GM18951 (cell line): ENCODE measurements around the gene FYCO1.

Experiments
- POLR2A ChIP-seq: IDR thresholded peaks from 4 replicates; pipeline ENCODE4 v1.6.1; 2011; ENCODE audit warnings: mild to moderate bottlenecking; ENCODE audit not compliant: insufficient read length, insufficient read depth; ENCODE audit errors: extremely low read depth
- in situ Hi-C: fragments of 300-500 bp; cut with MboI; formaldehyde crosslinking; loops from one replicate; pipeline ENCODE4 v1.12.0; 2022; ENCODE audit warnings: low sequenced_read_pairs, mixed read lengths, inconsistent platforms; ENCODE audit not compliant: unreplicated experiment

The FYCO1 gene

DNA sequence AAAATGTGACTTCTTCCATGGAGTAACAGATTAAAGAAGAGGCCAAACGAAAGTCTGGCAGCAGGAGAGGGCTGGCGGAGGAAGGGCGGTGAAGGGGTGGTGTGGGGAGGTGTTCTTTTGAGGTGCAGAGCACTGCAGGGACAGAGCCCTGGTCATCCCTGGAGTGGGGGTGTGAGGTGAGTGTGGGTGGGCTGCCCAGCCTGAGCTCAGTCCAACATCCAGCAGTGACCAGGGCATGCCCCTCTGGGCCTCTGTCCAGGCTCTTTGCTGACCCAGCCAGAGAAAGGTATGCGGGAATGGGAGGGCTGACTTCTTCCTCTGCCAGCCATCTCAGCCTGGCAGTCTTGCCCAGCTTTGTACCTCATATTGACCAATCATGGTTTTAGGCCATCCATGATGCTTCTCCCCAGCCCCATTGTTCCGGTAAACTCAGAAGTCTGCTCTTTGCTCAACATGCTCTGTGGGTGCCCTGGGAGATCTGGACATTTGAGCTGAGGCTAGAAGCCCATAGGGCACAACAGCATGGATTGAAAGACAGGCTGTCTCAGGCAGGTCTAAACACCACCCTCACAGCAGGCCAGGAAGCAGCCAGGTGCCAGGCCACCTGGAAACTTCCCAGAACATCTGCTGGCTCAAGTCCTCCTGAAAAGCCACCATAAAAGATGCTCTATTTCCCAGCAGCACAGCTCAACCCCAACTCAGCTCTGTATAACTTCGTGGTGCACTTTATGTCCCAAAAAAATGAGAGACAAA lies 78.3 kb downstream of the FYCO1 start:
- no peak for TF ChIP-seq POLR2A
- in situ Hi-C loops: no loop called here

DNA sequence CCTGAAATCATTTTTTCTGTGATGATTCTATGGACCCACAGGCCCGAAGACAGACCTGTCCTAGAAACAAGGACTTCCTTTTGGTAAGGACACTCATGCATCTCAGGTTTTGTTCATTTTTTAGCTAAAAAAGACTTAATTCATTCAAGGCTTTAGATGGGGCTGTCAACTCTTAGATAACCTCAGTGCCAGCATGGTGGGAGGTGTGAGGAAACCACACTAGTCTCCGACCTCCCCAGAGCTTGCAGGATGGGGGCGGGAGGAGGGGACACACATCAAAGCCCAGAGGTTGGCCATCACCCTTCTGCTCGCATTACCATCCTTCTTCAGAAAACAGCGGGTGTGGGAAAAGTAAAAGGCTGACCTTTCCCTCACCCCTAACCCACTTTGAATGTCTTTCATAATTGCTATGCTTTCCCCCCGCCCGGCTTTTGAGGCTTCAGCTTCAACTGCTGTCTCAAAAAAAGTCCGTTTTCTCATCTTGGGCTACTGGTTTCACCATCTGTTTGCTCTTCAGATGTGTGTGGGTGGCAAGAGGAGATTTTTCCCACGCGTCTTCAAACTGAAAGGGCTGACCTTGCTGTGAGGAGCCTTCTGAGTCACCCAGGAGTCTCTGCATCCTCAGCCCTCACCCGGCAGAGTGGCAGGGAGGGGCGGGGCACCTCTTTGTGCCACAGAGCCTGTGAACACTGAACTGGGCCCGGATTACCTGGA lies 79.9 kb downstream of the FYCO1 start:
- in situ Hi-C loops: no loop called here
- no peak for TF ChIP-seq POLR2A

DNA sequence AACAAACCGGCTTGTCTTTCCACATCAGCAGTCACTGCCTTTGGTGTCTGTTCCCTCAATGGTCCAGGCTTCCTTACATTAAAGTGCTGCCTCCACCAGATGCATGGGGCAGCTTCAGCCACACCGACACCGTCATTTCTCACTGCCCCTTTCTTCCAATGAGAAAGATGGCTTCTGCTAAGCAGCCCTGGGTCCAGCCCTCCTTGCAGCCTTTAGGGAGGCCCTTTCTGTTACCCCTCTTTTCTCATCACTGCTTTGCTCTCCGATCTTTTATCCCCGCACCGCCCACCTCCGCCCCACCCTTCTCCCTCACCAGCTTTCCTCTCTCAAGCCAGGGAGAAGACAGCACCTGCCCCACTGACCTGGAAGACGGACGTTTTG lies 80.6 kb downstream of the FYCO1 start:
- no peak for TF ChIP-seq POLR2A
- in situ Hi-C loops: no loop called here

DNA sequence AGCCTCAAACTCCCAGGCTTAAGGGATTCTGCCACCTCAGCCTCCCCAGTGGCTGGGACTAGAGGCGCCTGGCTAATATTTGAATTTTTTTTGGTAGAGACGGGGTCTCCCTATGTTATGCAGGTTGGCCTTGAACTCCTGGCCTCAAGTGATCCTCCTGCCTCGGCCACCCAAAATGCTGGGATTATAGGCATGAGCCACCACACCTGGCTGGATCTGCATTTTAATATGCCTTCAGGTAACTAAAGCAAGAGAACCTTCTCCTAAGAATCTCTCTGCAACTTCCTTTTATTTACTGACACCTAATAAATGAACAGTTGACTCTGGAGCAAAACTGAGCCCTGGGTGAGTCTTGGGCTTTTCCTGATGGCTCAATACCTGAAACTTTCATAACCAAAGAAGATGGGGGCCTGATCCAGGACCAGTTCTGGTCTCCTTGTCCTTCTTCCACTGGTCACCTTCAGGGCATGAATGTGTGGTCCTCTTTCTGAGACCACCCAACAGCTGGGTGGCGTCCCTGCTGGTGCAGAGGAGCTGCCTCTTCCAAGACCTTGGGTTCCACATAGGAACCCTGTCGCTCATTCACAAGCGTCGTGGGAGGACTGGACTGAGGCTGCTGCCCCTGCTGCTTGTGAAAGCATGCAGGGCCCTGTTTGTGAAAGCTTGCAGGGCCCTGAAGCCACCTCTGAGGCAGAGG lies 81.1 kb downstream of the FYCO1 start:
- TF ChIP-seq POLR2A: no peak
- in situ Hi-C loops: no loop called here

DNA sequence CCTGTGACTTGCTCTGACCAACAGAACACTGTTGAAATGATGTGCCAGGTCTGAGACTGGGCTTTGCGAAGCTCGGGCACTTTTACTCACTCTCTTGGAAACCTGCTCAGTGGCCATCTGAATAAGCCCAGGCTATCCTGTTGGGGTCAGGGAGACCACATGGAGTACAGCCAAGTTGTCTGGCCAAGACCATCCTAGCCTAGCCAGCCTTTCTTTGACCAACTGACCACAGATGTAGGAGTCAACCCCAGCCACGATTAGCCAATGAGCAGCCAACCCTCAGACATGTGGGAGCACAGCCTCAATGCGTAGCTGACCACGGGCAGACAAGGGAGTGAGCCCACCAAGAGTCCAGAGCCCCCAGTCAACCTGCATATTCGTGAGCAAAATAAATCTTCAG lies 83.2 kb downstream of the FYCO1 start:
- in situ Hi-C loops: no loop called here
- TF ChIP-seq POLR2A: no peak

DNA sequence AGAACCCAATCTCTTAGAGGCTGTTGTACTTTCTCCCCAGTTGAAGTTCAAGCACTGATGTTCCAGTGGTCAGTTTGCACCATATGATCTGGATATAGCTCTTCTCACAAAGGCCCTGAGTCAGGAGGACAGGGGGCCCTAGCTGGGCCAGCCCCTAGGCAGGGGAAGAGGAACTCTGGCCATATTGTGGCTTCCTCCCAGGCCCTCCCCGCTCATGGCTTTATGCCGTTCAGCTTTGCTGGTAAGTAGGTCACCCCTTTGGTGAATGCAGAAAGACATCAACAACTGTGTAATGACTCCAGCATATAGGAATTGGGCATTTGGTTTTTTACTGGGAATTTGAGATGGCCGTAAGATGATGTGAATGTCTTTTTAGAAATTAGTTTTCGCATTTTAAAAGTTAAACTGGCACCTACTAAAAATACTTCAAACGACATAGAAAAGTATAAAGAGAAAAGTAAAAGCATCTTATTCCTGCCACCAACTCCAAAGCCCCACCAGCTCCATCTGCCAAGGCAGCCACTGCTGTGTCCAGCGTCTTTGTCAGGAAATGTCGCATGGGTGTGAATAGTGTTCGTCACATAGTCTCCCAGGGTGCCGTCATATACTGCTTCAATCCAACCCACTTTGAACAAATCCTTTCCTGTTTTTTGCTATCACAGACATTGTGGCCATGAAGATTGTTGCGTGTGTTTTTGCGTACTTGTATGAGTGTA lies 84.0 kb downstream of the FYCO1 start:
- no peak for TF ChIP-seq POLR2A
- in situ Hi-C loops: no loop called here

DNA sequence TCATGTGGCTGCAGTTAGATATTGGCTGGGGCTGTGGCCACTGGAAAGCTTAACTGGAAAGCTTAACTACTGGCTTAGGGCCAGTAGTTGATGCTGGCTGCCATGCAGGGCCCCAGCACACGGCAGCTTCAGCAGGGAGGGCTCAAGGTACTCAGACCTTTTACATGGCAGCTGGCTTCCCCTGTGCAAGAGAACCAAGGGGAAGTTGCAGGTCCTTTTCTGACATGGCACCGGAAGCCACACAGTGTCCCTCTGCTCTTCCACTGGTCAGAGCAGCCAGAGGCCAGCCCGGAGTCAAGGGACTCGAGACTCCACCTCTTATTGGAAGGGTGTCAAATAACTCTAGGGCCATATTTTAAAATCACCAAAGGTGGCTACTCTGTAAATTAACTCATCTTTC lies 84.7 kb downstream of the FYCO1 start:
- in situ Hi-C loops: no loop called here
- no peak for TF ChIP-seq POLR2A

DNA sequence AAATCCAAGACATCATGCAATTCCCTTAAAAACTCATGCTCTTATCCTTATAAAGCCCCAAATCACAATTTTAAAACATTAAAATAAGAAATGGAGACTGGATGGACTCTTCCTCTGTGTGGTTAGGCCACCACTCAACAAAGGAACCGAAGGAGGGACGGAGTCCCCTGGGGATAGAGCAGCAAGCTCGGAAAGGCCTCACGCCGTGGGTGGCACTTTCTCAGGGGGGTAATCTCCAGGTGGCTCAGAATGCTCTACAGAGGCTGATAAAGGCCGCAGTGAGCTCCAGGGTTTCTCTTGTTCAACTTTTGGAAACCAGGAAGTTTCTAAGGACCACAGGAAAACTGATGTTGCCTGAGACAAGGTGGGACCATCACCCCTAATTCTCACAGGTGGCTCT lies 86.1 kb downstream of the FYCO1 start:
- in situ Hi-C loops: no loop called here
- TF ChIP-seq POLR2A: no peak

DNA sequence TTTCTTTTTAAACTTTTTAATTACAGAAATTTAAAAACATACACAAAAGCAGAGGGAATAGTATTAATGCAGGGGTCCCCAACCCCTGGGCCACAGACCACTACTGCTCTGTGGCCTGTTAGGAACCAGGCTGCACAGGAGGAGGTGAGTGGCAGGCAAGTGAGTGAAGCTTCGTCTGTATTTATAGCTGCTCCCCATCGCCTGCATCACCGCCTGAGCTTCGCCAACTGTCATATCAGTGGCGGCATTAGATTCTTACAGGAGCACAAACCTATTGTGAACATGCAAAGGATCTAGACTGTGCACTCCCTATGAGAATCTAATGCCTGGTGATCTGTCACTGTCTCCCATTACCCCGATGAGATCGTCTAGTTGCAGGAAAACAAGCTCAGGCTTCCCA lies 86.9 kb downstream of the FYCO1 start:
- in situ Hi-C loops: no loop called here
- TF ChIP-seq POLR2A: no peak

DNA sequence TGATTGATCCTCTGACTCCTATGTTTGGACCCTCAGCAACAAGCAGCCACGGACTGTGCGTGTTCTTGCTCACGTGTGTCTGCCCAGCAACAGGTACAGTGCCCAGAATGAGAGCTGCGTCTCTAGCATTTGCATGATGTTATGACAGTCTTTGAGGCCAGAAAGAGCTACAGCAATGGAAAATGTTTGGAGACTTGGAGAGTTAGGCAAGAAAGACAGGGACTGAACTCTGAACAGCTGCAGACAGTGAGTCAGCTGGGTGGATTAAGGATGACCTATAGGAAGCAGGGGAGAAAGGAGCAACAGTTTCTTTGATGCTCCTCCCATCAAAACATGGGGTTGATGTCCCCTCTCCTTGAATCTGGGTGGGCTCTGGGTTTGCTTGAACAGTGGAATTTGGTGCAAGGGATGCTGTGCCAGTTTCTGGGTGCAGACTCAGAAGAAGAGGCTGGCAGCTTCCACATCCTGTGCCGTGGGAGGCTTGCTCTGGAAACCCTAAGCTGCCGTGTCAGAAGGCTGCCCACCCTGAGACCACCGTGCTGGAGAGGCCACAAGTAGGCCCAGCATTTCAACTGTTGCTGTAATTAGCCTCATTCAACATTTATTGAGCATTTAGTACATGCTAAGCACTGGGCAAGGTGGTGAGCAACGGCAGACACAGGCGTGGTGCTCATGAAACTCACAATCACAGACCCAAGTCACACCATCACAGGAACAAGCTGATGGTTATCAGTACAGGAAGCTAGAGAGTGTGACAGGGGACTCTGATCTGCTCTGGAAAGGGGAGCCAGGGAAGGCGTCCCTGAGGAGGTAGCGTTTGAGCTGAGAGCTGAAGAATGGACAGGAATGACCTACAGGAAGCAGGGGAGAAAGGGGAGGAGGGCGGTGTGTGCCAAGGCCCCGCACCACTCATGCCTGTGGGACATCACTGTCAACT lies 87.6 kb downstream of the FYCO1 start:
- no peak for TF ChIP-seq POLR2A
- in situ Hi-C loops: no loop called here

DNA sequence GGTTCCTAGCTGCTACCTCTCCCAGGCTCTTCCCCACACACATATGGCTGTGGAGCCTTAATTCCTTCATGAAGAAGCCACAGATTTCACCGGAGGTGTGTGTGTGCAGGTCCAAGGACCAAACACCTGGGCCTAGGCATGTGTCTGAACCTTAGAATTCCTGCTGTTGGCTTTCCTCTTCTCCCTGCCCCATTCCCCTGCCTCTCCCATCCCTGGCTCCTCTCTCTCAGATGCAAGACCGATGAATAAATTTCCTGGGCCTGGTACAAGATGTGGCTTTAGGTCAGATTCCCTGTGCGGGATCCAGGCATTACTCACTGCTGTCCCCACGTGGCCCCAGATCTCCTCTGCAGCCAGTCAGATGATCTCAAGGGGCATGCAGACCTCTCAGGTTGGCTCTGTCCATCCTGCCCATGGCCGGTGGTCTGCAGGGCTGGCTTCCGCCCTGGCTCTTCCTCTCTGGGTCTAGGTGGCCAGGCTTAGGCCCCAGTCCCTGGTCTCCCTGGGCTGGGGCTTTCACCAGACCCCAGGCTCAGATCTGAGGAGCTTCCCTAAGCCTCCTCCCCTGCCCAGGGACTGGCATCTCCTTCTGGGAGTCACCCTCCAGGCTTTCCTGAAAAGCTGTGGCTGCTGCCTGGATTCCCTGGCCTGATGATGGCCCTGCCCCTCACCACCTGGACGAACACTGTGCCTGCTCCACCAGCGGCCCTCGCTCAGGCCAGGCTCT lies 88.8 kb downstream of the FYCO1 start:
- TF ChIP-seq POLR2A: no peak
- in situ Hi-C loops: no loop called here

DNA sequence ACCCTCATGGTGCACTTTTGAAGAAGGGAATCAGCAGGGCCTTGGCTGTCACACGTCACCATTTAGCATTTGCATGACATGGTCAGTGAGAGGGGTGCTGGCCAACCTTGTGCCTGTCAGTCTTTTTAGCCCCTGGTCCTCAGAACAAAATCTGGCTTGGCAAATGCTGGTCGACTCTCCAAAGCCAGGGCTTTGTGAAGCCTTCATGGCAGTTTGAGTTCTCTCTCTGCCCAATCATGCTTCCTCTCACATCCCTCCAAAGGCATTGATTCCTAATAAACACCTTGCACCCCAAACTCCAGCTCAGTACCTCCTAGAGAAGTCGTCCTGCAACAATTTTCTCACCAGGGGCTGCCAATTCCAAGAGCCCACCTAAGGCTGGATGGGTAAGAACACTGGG lies 89.9 kb downstream of the FYCO1 start:
- in situ Hi-C loops: no loop called here
- TF ChIP-seq POLR2A: no peak
